ENCODE data around the gene CD209. TPM values are rescaled to one million over a fixed set of nuclear protein-coding genes. Genes with fewer than 3 reads are reported as not detected.

The CD209 gene
- polyA plus RNA-seq, 3 donors: 1.1 to 2.1 (median 1.8) TPM

- Histone ChIP-seq H2AFZ (ENCODE audit: insufficient read depth, low read depth, low read length, poor library complexity, severe bottlenecking) (no peak overlapping the region), H3K27me3 (ENCODE audit: control insufficient read depth in 2 of 2, insufficient read depth in 2 of 2, low read length in 2 of 2) (peaks cover 14 to 43% of the 10 kb centered on the region in 2 donors), H3K4me3 (replicated peaks in 1 of 3; ENCODE audit: low read depth in 2 of 3, low read length in 3 of 3) (no peak overlapping the region), H3K4me2 (replicated peaks; ENCODE audit: extremely low read depth, low read length, poor library complexity, severe bottlenecking) (no peak overlapping the region), H3K27ac (ENCODE audit: low read depth in 1 of 2, low read length in 2 of 2) (no peak overlapping the region), H3K4me1 (ENCODE audit: control insufficient read depth in 1 of 2, insufficient read depth in 2 of 2, low read length in 2 of 2) (peaks cover 41 to 52% of the 10 kb centered on the region in 2 donors), H3K9ac (ENCODE audit: insufficient read depth, low read length, poor library complexity, severe bottlenecking) (no peak overlapping the region), H3K9me3 (replicated peaks in 1 of 2; ENCODE audit: control insufficient read depth in 1 of 2, insufficient read depth in 1 of 2, low read length in 2 of 2) (peaks cover 3 to 7% of the 10 kb centered on the region in 2 donors), H3K36me3 (replicated peaks in 1 of 2; ENCODE audit: control insufficient read depth in 1 of 2, insufficient read depth in 2 of 2, low read length in 2 of 2) (no peaks in the 10 kb centered on the region), H4K20me1 (ENCODE audit: insufficient read depth, low read length) (no peaks in the 10 kb centered on the region), H3K79me2 (ENCODE audit: insufficient read depth, low read length) (no peaks in the 10 kb centered on the region)
- intact Hi-C loops (cut with micrococcal nuclease): no loop called here
- H3K27me3 Mint-ChIP-seq (ENCODE audit: low read depth in 3 of 3): peaks cover 28 to 49% (median 38%) of the 10 kb centered on the region in 3 donors
- 30% methylated on average over 10 of the region's 10 CpGs for WGBS (ENCODE audit: insufficient coverage)
- H3K36me3 Mint-ChIP-seq: peaks cover 4 to 7% of the 10 kb centered on the region in 2 donors
- DNase-seq: no peak
- H3K4me1 Mint-ChIP-seq: peaks cover 35% of the 10 kb centered on the region
- no peak for TF ChIP-seq CTCF (IDR thresholded peaks at IDR 0.05)
- H3K4me3 Mint-ChIP-seq: peak overlapping the region in 1 of 2 donors; percentile 88
- peak overlapping the region in 1 of 7 donors; percentile 6 for H3K27ac Mint-ChIP-seq
- H3K9me3 Mint-ChIP-seq: peaks cover 0 to 23% (median 14%) of the 10 kb centered on the region in 7 donors
Measured at GRCh38 chr19:7787141-7787540, 39.8 kb upstream of the CD209 start.

- no peak overlapping the region for H3K4me2 ChIP-seq (replicated peaks; ENCODE audit: extremely low read depth, low read length, poor library complexity, severe bottlenecking)
- peak overlapping the region in 1 of 2 donors; percentile 2 for H3K27ac ChIP-seq (ENCODE audit: low read depth in 1 of 2, low read length in 2 of 2)
- peaks cover 14 to 34% of the 10 kb centered on the region in 2 donors for H3K27me3 ChIP-seq (ENCODE audit: control insufficient read depth in 2 of 2, insufficient read depth in 2 of 2, low read length in 2 of 2)
- H3K27ac Mint-ChIP-seq: peak overlapping the region in 2 of 7 donors; percentile 1 to 81
- H3K27me3 Mint-ChIP-seq (ENCODE audit: low read depth in 3 of 3): peaks cover 27 to 36% (median 29%) of the 10 kb centered on the region in 3 donors
- H3K4me3 Mint-ChIP-seq: no peak overlapping the region
- no peak for TF ChIP-seq CTCF (IDR thresholded peaks at IDR 0.05)
- H3K9me3 ChIP-seq (replicated peaks in 1 of 2; ENCODE audit: control insufficient read depth in 1 of 2, insufficient read depth in 1 of 2, low read length in 2 of 2): peaks cover 3 to 7% of the 10 kb centered on the region in 2 donors
- H3K4me1 ChIP-seq (ENCODE audit: control insufficient read depth in 1 of 2, insufficient read depth in 2 of 2, low read length in 2 of 2): peaks cover 41 to 52% of the 10 kb centered on the region in 2 donors
- intact Hi-C loops (cut with micrococcal nuclease): loop anchor here in 1 of 2 donors (5.0 kb wide), 1 partner anchor 38 kb away; the partner anchor contains the start of gene CD209
- H3K79me2 ChIP-seq (ENCODE audit: insufficient read depth, low read length): no peaks in the 10 kb centered on the region
- H3K9me3 Mint-ChIP-seq: peaks cover 0 to 20% (median 14%) of the 10 kb centered on the region in 7 donors
- H3K4me3 ChIP-seq (replicated peaks in 1 of 3; ENCODE audit: low read depth in 2 of 3, low read length in 3 of 3): no peak overlapping the region
- H3K36me3 ChIP-seq (replicated peaks in 1 of 2; ENCODE audit: control insufficient read depth in 1 of 2, insufficient read depth in 2 of 2, low read length in 2 of 2): no peaks in the 10 kb centered on the region
- DNase-seq: no peak
- H3K9ac ChIP-seq (ENCODE audit: insufficient read depth, low read length, poor library complexity, severe bottlenecking): no peak overlapping the region
- no peak overlapping the region for H2AFZ ChIP-seq (ENCODE audit: insufficient read depth, low read depth, low read length, poor library complexity, severe bottlenecking)
- peaks cover 35% of the 10 kb centered on the region for H3K4me1 Mint-ChIP-seq
- H4K20me1 ChIP-seq (ENCODE audit: insufficient read depth, low read length): no peaks in the 10 kb centered on the region
- peaks cover 4 to 7% of the 10 kb centered on the region in 2 donors for H3K36me3 Mint-ChIP-seq
Measured at GRCh38 chr19:7784856-7785255, 37.5 kb upstream of the CD209 start.

All from CD14-positive monocyte (primary cell).